GM12891 (cell line): ENCODE results near the gene CSAG3.
"Not testable (repeated sequence)": the region's sequence is repeated elsewhere in the genome, so short reads cannot be mapped to it uniquely, and the experiment has no call there.

Experiments
- PAX5 ChIP-seq: IDR thresholded peaks from 2 replicates; pipeline ENCODE4 v1.6.1; 2011; ENCODE audit warnings: low read length, moderate library complexity, mild to moderate bottlenecking; ENCODE audit not compliant: insufficient read depth, severe bottlenecking
- POLR2A ChIP-seq: IDR thresholded peaks from 2 replicates; pipeline ENCODE4 v1.6.1; 2011; ENCODE audit warnings: low read depth, low read length, control low read depth
- POLR2AphosphoS5 ChIP-seq: IDR thresholded peaks from 2 replicates; pipeline ENCODE4 v1.6.1; 2011; ENCODE audit warnings: low read depth, low read length, control low read depth
- POU2F2 ChIP-seq: IDR thresholded peaks from 2 replicates; pipeline ENCODE4 v1.6.1; 2011; ENCODE audit warnings: low read depth, mild to moderate bottlenecking, control low read depth, low read length, moderate library complexity
- SPI1 ChIP-seq: IDR thresholded peaks from 2 replicates; pipeline ENCODE4 v1.6.1; 2011; ENCODE audit warnings: low read depth, low read length, control low read depth
- TAF1 ChIP-seq: IDR thresholded peaks from 2 replicates; pipeline ENCODE4 v1.6.1; 2011; ENCODE audit warnings: low read depth, low read length, control low read depth

GRCh38 chrX:152766562-152766961, 7.5 kb downstream of the CSAG3 start:
- not testable (repeated sequence) for TF ChIP-seq POLR2A, POU2F2, TAF1, POLR2AphosphoS5, PAX5, SPI1
